GM19043 (cell line): ENCODE data around the gene IRF9.

ENCODE experiments used
- ATAC-seq: cut with Tn5 transposase; IDR thresholded peaks from one replicate; pipeline ENCODE4 v1.9.1; 2021; ENCODE audit warnings: low read depth; ENCODE audit not compliant: unreplicated experiment

Gene IRF9

GRCh38 chr14:24213866-24214662 is 53.0 kb downstream of the IRF9 start:
- ATAC-seq = no peak

- ATAC-seq = peak; percentile 60
These were observed 54.7 kb downstream of the IRF9 start, which contains the start of gene MDP1 for GRCh38 chr14:24215495-24216344. TSS of gene MDP1 (minus strand) at chr14:24216066. CDS start at chr14:24215955, 111 bp downstream.
